ENCODE results near the gene EPM2A. TPM values are rescaled to one million over a fixed set of nuclear protein-coding genes. Genes with fewer than 3 reads are reported as not detected.

EPM2A gene
- total RNA-seq, 2 experiments from 2014 or later, result 6.4 to 8.5 TPM

GRCh38 chr6:145626857-145627256 is 108.5 kb downstream of the EPM2A start:
- CTCF ChIA-PET, result no interaction called here
- POLR2A ChIA-PET, result no interaction called here

GRCh38 chr6:145623231-145623630 is 112.1 kb downstream of the EPM2A start:
- Mint-ChIP-seq H3K4me1 (ENCODE audit: low read depth) (no peaks in the 10 kb centered on the region), H3K4me3 (no peak overlapping the region)
- CTCF ChIA-PET, result interaction anchor here (1.0 to 4.4 kb wide), 2 partner anchors 11 to 13 kb away, joined by 3 to 32 read pairs; no protein-coding TSS in a partner anchor

More at GRCh38 chr6:145626857-145627256, 108.5 kb downstream of the EPM2A start:
- intact Hi-C loops (cut with micrococcal nuclease), result no loop called here
- H3K36me3 Mint-ChIP-seq, result peaks cover 8% of the 10 kb centered on the region
- H3K27ac Mint-ChIP-seq, result no peak overlapping the region
- H3K4me3 Mint-ChIP-seq, result no peak overlapping the region
- no peak for DNase-seq
- H3K9me3 Mint-ChIP-seq, result no peaks in the 10 kb centered on the region
- H3K27me3 Mint-ChIP-seq, result no peaks in the 10 kb centered on the region
- no peaks in the 10 kb centered on the region for H3K4me1 Mint-ChIP-seq (ENCODE audit: low read depth)

GRCh38 chr6:145621776-145622175 is 113.5 kb downstream of the EPM2A start:
- intact Hi-C loops (cut with micrococcal nuclease), result no loop called here
- Mint-ChIP-seq H3K36me3 (peaks cover under 1% of the 10 kb centered on the region), H3K27ac (no peak overlapping the region), H3K9me3 (peaks cover 11% of the 10 kb centered on the region), H3K27me3 (no peaks in the 10 kb centered on the region), H3K4me1 (ENCODE audit: low read depth) (no peaks in the 10 kb centered on the region), H3K4me3 (no peak overlapping the region)
- ChIA-PET POLR2A (no interaction called here), CTCF (interaction anchor here (4.4 kb wide), 1 partner anchor 12 kb away, joined by 32 read pairs; no protein-coding TSS in a partner anchor)
- DNase-seq, result no peak

More at GRCh38 chr6:145623231-145623630, 112.1 kb downstream of the EPM2A start:
- Mint-ChIP-seq H3K27ac (no peak overlapping the region), H3K27me3 (no peaks in the 10 kb centered on the region), H3K36me3 (peaks cover 4% of the 10 kb centered on the region), H3K9me3 (peaks cover 8% of the 10 kb centered on the region)
- POLR2A ChIA-PET, result no interaction called here
- DNase-seq, result no peak
- intact Hi-C loops (cut with micrococcal nuclease), result no loop called here

GRCh38 chr6:145620088-145620487 is 115.2 kb downstream of the EPM2A start:
- Mint-ChIP-seq H3K4me3 (no peak overlapping the region), H3K4me1 (ENCODE audit: low read depth) (no peaks in the 10 kb centered on the region), H3K9me3 (peaks cover 11% of the 10 kb centered on the region), H3K27me3 (no peaks in the 10 kb centered on the region), H3K27ac (no peak overlapping the region), H3K36me3 (no peaks in the 10 kb centered on the region)
- POLR2A ChIA-PET, result no interaction called here
- intact Hi-C loops (cut with micrococcal nuclease), result no loop called here
- DNase-seq, result no peak
- CTCF ChIA-PET, result no interaction called here

- ChIA-PET POLR2A (no interaction called here), CTCF (interaction anchor here (1.3 to 1.4 kb wide), 2 partner anchors 24 kb away, joined by 3 to 4 read pairs; no protein-coding TSS in a partner anchor)
- Mint-ChIP-seq H3K4me1 (ENCODE audit: low read depth) (no peaks in the 10 kb centered on the region), H3K9me3 (no peaks in the 10 kb centered on the region), H3K4me3 (no peak overlapping the region), H3K36me3 (no peaks in the 10 kb centered on the region), H3K27ac (no peak overlapping the region), H3K27me3 (peaks cover 3% of the 10 kb centered on the region)
- intact Hi-C loops (cut with micrococcal nuclease), result no loop called here
- DNase-seq, result no peak
Measured at GRCh38 chr6:145609521-145609920, 125.8 kb downstream of the EPM2A start.

GRCh38 chr6:145608850-145609249 is 126.5 kb downstream of the EPM2A start:
- POLR2A ChIA-PET, result no interaction called here
- intact Hi-C loops (cut with micrococcal nuclease), result no loop called here
- H3K36me3 Mint-ChIP-seq, result no peaks in the 10 kb centered on the region
- H3K9me3 Mint-ChIP-seq, result no peaks in the 10 kb centered on the region
- no peak overlapping the region for H3K4me3 Mint-ChIP-seq
- peaks cover 3% of the 10 kb centered on the region for H3K27me3 Mint-ChIP-seq
- CTCF ChIA-PET, result interaction anchor here (0.6 to 1.3 kb wide), 2 partner anchors 25 to 1362 kb away, joined by 3 to 4 read pairs; no protein-coding TSS in a partner anchor
- no peak for DNase-seq
- no peaks in the 10 kb centered on the region for H3K4me1 Mint-ChIP-seq (ENCODE audit: low read depth)
- no peak overlapping the region for H3K27ac Mint-ChIP-seq

- no peak overlapping the region for H3K4me3 Mint-ChIP-seq
- no peaks in the 10 kb centered on the region for H3K9me3 Mint-ChIP-seq
- H3K36me3 Mint-ChIP-seq, result no peaks in the 10 kb centered on the region
- POLR2A ChIA-PET, result no interaction called here
- no peak overlapping the region for H3K27ac Mint-ChIP-seq
- peaks cover 7% of the 10 kb centered on the region for H3K27me3 Mint-ChIP-seq
- CTCF ChIA-PET, result interaction anchor here (2.0 kb wide), 1 partner anchor 30 kb away, joined by 5 read pairs; no protein-coding TSS in a partner anchor
- intact Hi-C loops (cut with micrococcal nuclease), result no loop called here
- H3K4me1 Mint-ChIP-seq (ENCODE audit: low read depth), result no peaks in the 10 kb centered on the region
- no peak for DNase-seq
Measured at GRCh38 chr6:145603991-145604390, 131.3 kb downstream of the EPM2A start.

GRCh38 chr6:145603424-145603833 is 131.9 kb downstream of the EPM2A start:
- Mint-ChIP-seq H3K27me3 (peaks cover 7% of the 10 kb centered on the region), H3K36me3 (no peaks in the 10 kb centered on the region), H3K4me1 (ENCODE audit: low read depth) (no peaks in the 10 kb centered on the region), H3K27ac (no peak overlapping the region), H3K4me3 (no peak overlapping the region), H3K9me3 (no peaks in the 10 kb centered on the region)
- ChIA-PET CTCF (interaction anchor here (2.0 kb wide), 1 partner anchor 30 kb away, joined by 5 read pairs; no protein-coding TSS in a partner anchor), POLR2A (no interaction called here)
- DNase-seq, result no peak
- intact Hi-C loops (cut with micrococcal nuclease), result no loop called here

GRCh38 chr6:145602726-145603326 is 132.5 kb downstream of the EPM2A start:
- DNase-seq, result no peak
- intact Hi-C loops (cut with micrococcal nuclease), result no loop called here
- Mint-ChIP-seq H3K9me3 (no peaks in the 10 kb centered on the region), H3K36me3 (no peaks in the 10 kb centered on the region), H3K27ac (no peak overlapping the region), H3K4me1 (ENCODE audit: low read depth) (no peaks in the 10 kb centered on the region), H3K27me3 (peaks cover 7% of the 10 kb centered on the region), H3K4me3 (no peak overlapping the region)
- CTCF ChIA-PET, result no interaction called here
- POLR2A ChIA-PET, result no interaction called here

- CTCF ChIA-PET, result no interaction called here
- H3K36me3 Mint-ChIP-seq, result no peaks in the 10 kb centered on the region
- peaks cover 4% of the 10 kb centered on the region for H3K27me3 Mint-ChIP-seq
- POLR2A ChIA-PET, result no interaction called here
- H3K4me1 Mint-ChIP-seq (ENCODE audit: low read depth), result no peaks in the 10 kb centered on the region
- H3K9me3 Mint-ChIP-seq, result no peaks in the 10 kb centered on the region
- DNase-seq, result no peak
- H3K27ac Mint-ChIP-seq, result no peak overlapping the region
- intact Hi-C loops (cut with micrococcal nuclease), result no loop called here
- no peak overlapping the region for H3K4me3 Mint-ChIP-seq
Measured at GRCh38 chr6:145601397-145601796, 133.9 kb downstream of the EPM2A start.

- H3K27me3 Mint-ChIP-seq, result peaks cover 4% of the 10 kb centered on the region
- H3K9me3 Mint-ChIP-seq, result no peaks in the 10 kb centered on the region
- POLR2A ChIA-PET, result no interaction called here
- no peak overlapping the region for H3K4me3 Mint-ChIP-seq
- H3K27ac Mint-ChIP-seq, result no peak overlapping the region
- DNase-seq, result no peak
- intact Hi-C loops (cut with micrococcal nuclease), result no loop called here
- H3K4me1 Mint-ChIP-seq (ENCODE audit: low read depth), result no peaks in the 10 kb centered on the region
- H3K36me3 Mint-ChIP-seq, result no peaks in the 10 kb centered on the region
- CTCF ChIA-PET, result no interaction called here
Measured at GRCh38 chr6:145600299-145600698, 135.0 kb downstream of the EPM2A start.

GRCh38 chr6:145588981-145589380 is 146.3 kb downstream of the EPM2A start:
- intact Hi-C loops (cut with micrococcal nuclease), result no loop called here

GRCh38 chr6:145587334-145587733 is 148.0 kb downstream of the EPM2A start:
- no peak overlapping the region for H3K4me3 Mint-ChIP-seq
- no peaks in the 10 kb centered on the region for H3K27me3 Mint-ChIP-seq
- CTCF ChIA-PET, result no interaction called here

More at GRCh38 chr6:145588981-145589380, 146.3 kb downstream of the EPM2A start:
- H3K9me3 Mint-ChIP-seq, result no peaks in the 10 kb centered on the region
- no peak overlapping the region for H3K4me3 Mint-ChIP-seq
- ChIA-PET POLR2A (no interaction called here), CTCF (no interaction called here)
- no peaks in the 10 kb centered on the region for H3K27me3 Mint-ChIP-seq
- no peak for DNase-seq
- no peaks in the 10 kb centered on the region for H3K4me1 Mint-ChIP-seq (ENCODE audit: low read depth)
- no peaks in the 10 kb centered on the region for H3K36me3 Mint-ChIP-seq
- H3K27ac Mint-ChIP-seq, result no peak overlapping the region

More at GRCh38 chr6:145587334-145587733, 148.0 kb downstream of the EPM2A start:
- DNase-seq, result no peak
- intact Hi-C loops (cut with micrococcal nuclease), result no loop called here
- POLR2A ChIA-PET, result no interaction called here
- Mint-ChIP-seq H3K4me1 (ENCODE audit: low read depth) (no peaks in the 10 kb centered on the region), H3K9me3 (no peaks in the 10 kb centered on the region), H3K36me3 (no peaks in the 10 kb centered on the region), H3K27ac (no peak overlapping the region)

All from activated CD4-positive, alpha-beta memory T cell treated with anti-CD3 and anti-CD28 coated beads for 36 hours (primary cell).